GM23338 (cell line): ENCODE data around the gene FAM193B. TPM values are rescaled to one million over a fixed set of nuclear protein-coding genes. Genes with fewer than 3 reads are reported as not detected.

Experiments
- ATAC-seq: fragments of 200-7000 bp; cut with Tn5 transposase; 3 replicates; pipeline ENCODE4 v1.9.1; 2020
- DNase-seq: peaks from one replicate; pipeline ENCODE4 v3.0.0-alpha.2; 2015; ENCODE audit warnings: low spot score
- H2AFZ ChIP-seq: fragments of 200-600 bp; sonication (generic); 2 replicates; pipeline ENCODE4 v1.8.0; 2016; ENCODE audit warnings: antibody characterized with exemption, mild to moderate bottlenecking, moderate library complexity
- H3F3A ChIP-seq: fragments of 200-600 bp; sonication (generic); replicated peaks from 2 replicates; pipeline ENCODE4 v1.8.0; 2017; ENCODE audit warnings: antibody characterized with exemption, mixed run types, low read depth
- H3K27ac ChIP-seq: fragments of 200-600 bp; sonication (generic); 2 replicates; pipeline ENCODE4 v1.6.1; 2016; ENCODE audit warnings: low read depth
- H3K27me3 ChIP-seq: fragments of 200-600 bp; sonication (generic); 2 replicates; pipeline ENCODE4 v1.8.0; 2016; ENCODE audit warnings: mild to moderate bottlenecking, mixed run types, moderate library complexity; ENCODE audit not compliant: insufficient read depth
- H3K36me3 ChIP-seq: fragments of 200-600 bp; sonication (generic); 2 replicates; pipeline ENCODE4 v1.8.0; 2016; ENCODE audit warnings: mild to moderate bottlenecking; ENCODE audit not compliant: insufficient read depth
- H3K4me1 ChIP-seq: fragments of 200-600 bp; sonication (generic); 2 replicates; pipeline ENCODE4 v1.8.0; 2016; ENCODE audit warnings: mild to moderate bottlenecking, moderate library complexity; ENCODE audit not compliant: insufficient read depth
- H3K4me2 ChIP-seq: fragments of 200-600 bp; sonication (generic); 2 replicates; pipeline ENCODE4 v1.7.1; 2017; ENCODE audit warnings: mixed run types
- H3K4me3 ChIP-seq: fragments of 200-600 bp; sonication (generic); 2 replicates; pipeline ENCODE4 v1.6.1; 2016; ENCODE audit warnings: mixed run types
- H3K79me2 ChIP-seq: fragments of 200-600 bp; sonication (generic); replicated peaks from 2 replicates; pipeline ENCODE4 v1.8.0; 2017; ENCODE audit warnings: mild to moderate bottlenecking; ENCODE audit not compliant: insufficient read depth
- H3K9me2 ChIP-seq: fragments of 200-600 bp; sonication (generic); 2 replicates; pipeline ENCODE4 v1.8.0; 2017; ENCODE audit not compliant: insufficient read depth
- H4K20me1 ChIP-seq: fragments of 200-600 bp; sonication (generic); replicated peaks from 2 replicates; pipeline ENCODE4 v1.8.0; 2017; ENCODE audit warnings: mild to moderate bottlenecking; ENCODE audit not compliant: insufficient read depth
- H3K27ac Mint-ChIP-seq: 2 replicates; pipeline ENCODE4 v1.8.0; 2020; ENCODE audit warnings: inconsistent platforms, mild to moderate bottlenecking, moderate library complexity, mixed read lengths
- H3K27me3 Mint-ChIP-seq: 3 replicates; pipeline ENCODE4 v1.8.0; 2022; ENCODE audit warnings: low read depth, mild to moderate bottlenecking, moderate library complexity, mixed read lengths, inconsistent platforms; ENCODE audit not compliant: insufficient read depth, poor library complexity
- H3K36me3 Mint-ChIP-seq: 3 replicates; pipeline ENCODE4 v1.8.0; 2021; ENCODE audit warnings: low read depth, mild to moderate bottlenecking, inconsistent platforms, moderate library complexity, mixed read lengths
- H3K4me1 Mint-ChIP-seq: 3 replicates; pipeline ENCODE4 v1.8.0; 2020; ENCODE audit warnings: mild to moderate bottlenecking, inconsistent platforms, mixed read lengths
- H3K4me3 Mint-ChIP-seq: 3 replicates; pipeline ENCODE4 v1.8.0; 2021; ENCODE audit warnings: moderate library complexity, mild to moderate bottlenecking, inconsistent platforms, mixed read lengths
- H3K9me3 Mint-ChIP-seq: 3 replicates; pipeline ENCODE4 v1.8.0; 2020; ENCODE audit warnings: moderate library complexity, mild to moderate bottlenecking, inconsistent platforms, mixed read lengths
- CREB1 ChIP-seq: fragments of 250-450 bp; sonication (Bioruptor Pico); IDR thresholded peaks from 2 replicates; pipeline ENCODE4 v1.5.0; 2020; ENCODE audit warnings: low read depth, mild to moderate bottlenecking, moderate library complexity
- CTCF ChIP-seq, 2 experiments: fragments of 200-600 bp in 1 of 2; sonication (generic) in 1 of 2; conservative IDR thresholded peaks; 2 replicates each; pipeline versions ENCODE4 v1.5.1 to v1.6.1; 2016 to 2017; ENCODE audit warnings: antibody characterized with exemption in 2 of 2, low read depth in 2 of 2, mild to moderate bottlenecking in 2 of 2, moderate library complexity in 1 of 2
- EZH2 ChIP-seq: fragments of 200-600 bp; sonication (generic); IDR thresholded peaks from one replicate; pipeline ENCODE4 v1.8.0; 2017; ENCODE audit warnings: antibody characterized with exemption, mild to moderate bottlenecking, low read depth; ENCODE audit not compliant: unreplicated experiment
- EZH2phosphoT487 ChIP-seq: fragments of 200-600 bp; sonication (generic); IDR thresholded peaks from one replicate; pipeline ENCODE4 v1.8.1; 2018; ENCODE audit warnings: antibody characterized with exemption; ENCODE audit not compliant: unreplicated experiment
- JUNB ChIP-seq: IDR thresholded peaks from one replicate; pipeline ENCODE4 v1.6.1; 2016; ENCODE audit warnings: antibody characterized with exemption; ENCODE audit not compliant: unreplicated experiment
- NANOG ChIP-seq: IDR thresholded peaks from 2 replicates; pipeline ENCODE4 v1.6.1; 2016; ENCODE audit warnings: antibody characterized with exemption, borderline replicate concordance
- STAT1 ChIP-seq: IDR thresholded peaks from one replicate; pipeline ENCODE4 v1.6.1; 2016; ENCODE audit warnings: antibody characterized with exemption; ENCODE audit not compliant: unreplicated experiment
- ZNF114 ChIP-seq: fragments of 250-450 bp; sonication (Bioruptor Pico); IDR thresholded peaks from 2 replicates; pipeline ENCODE4 v1.5.0; 2020; ENCODE audit warnings: mild to moderate bottlenecking, moderate library complexity
- ZNF331 ChIP-seq: fragments of 250-450 bp; sonication (Bioruptor Pico); IDR thresholded peaks from 2 replicates; pipeline ENCODE4 v1.5.0; 2020; ENCODE audit warnings: low read depth, mild to moderate bottlenecking, moderate library complexity
- polyA plus RNA-seq: library from polyadenylated mRNA; unstranded; fragments of >200 nt; fragmentation: Nextera tagmentation; extraction: Ambion mirVana; gene quantifications from 2 replicates; pipeline ENCODE4 v1.2.1, GENCODE V29; 2016
- total RNA-seq: library from RNA; depleted of rRNA; stranded (reverse); fragments of >200 nt; shearing (Covaris generic); gene quantifications from 2 replicates; pipeline ENCODE4 v1.2.3, GENCODE V29; 2014
- TF ChIP-seq, protein P1 (sequence below): IDR thresholded peaks from one replicate; pipeline ENCODE4 v1.6.1; 2018; ENCODE audit warnings: antibody characterized with exemption; ENCODE audit not compliant: unreplicated experiment
- TF ChIP-seq, protein P2 (sequence below): IDR thresholded peaks from 2 replicates; pipeline ENCODE4 v1.6.1; 2016; ENCODE audit warnings: antibody characterized with exemption
- TF ChIP-seq, protein P3 (sequence below): fragments of 250-450 bp; sonication (Bioruptor Pico); IDR thresholded peaks from 2 replicates; pipeline ENCODE4 v1.5.0; 2020; ENCODE audit warnings: mild to moderate bottlenecking, moderate library complexity

Gene FAM193B
- total and polyA plus RNA-seq, 2 experiments from 2014 or later = 44.4 to 58.6 TPM

DNA sequence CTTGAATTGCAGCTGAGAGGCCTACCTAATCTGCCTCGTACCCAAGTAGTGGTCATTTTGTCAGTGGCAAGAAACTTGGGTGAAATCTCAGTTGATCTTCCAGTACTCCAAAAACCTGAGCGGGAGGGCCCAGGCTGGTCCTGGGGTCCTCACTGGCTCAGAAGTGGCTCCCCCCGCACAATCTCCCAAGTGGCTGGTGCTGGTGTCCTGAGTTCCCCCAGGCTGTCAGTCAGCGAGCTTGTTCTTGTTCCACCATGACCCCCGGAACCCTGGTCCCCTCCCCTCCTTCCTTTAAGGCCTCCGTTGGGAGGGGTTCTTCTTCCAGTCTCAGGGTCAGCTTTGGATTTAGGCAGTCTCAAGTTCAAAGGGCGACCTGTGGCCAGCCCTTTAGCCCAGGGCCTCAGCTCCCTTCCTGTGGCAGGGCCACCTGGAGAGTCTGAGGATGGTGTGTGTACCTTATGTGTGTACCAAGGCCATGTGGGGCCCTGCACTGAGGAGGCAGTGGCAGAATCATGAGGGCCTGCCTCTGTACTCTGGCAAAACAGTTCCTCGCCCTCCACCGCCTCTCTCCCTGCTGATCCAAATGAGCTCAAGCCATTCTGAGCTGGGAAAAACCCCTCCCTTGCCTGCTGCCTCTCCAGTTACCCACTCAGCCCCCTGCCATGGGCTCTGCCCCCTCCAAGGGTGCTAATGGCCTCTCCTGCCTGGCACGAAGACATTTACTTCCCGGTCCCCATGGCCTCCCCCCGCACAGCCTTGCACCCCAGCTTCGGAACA lies 76.5 kb downstream of the FAM193B start:
- Mint-ChIP-seq H3K9me3 (no peaks in the 10 kb centered on the region), H3K27ac (peak overlapping the region; percentile 88; the same call in 1 of the 2 replicates), H3K4me3 (no peak overlapping the region; the same call in 2 of the 3 replicates), H3K36me3 (peaks cover 17% of the 10 kb centered on the region), H3K4me1 (peaks cover 38% of the 10 kb centered on the region), H3K27me3 (peaks cover 26% of the 10 kb centered on the region)
- H4K20me1 ChIP-seq = no peaks in the 10 kb centered on the region; the same call in 1 of the 2 replicates
- no peaks in the 10 kb centered on the region for H3K27me3 ChIP-seq
- H2AFZ ChIP-seq = no peak overlapping the region
- no peaks in the 10 kb centered on the region for H3K36me3 ChIP-seq
- no peak overlapping the region for H3K4me2 ChIP-seq
- ATAC-seq (no peak), DNase-seq (no peak)
- peaks cover 19% of the 10 kb centered on the region for H3F3A ChIP-seq
- TF ChIP-seq, protein P1, sequence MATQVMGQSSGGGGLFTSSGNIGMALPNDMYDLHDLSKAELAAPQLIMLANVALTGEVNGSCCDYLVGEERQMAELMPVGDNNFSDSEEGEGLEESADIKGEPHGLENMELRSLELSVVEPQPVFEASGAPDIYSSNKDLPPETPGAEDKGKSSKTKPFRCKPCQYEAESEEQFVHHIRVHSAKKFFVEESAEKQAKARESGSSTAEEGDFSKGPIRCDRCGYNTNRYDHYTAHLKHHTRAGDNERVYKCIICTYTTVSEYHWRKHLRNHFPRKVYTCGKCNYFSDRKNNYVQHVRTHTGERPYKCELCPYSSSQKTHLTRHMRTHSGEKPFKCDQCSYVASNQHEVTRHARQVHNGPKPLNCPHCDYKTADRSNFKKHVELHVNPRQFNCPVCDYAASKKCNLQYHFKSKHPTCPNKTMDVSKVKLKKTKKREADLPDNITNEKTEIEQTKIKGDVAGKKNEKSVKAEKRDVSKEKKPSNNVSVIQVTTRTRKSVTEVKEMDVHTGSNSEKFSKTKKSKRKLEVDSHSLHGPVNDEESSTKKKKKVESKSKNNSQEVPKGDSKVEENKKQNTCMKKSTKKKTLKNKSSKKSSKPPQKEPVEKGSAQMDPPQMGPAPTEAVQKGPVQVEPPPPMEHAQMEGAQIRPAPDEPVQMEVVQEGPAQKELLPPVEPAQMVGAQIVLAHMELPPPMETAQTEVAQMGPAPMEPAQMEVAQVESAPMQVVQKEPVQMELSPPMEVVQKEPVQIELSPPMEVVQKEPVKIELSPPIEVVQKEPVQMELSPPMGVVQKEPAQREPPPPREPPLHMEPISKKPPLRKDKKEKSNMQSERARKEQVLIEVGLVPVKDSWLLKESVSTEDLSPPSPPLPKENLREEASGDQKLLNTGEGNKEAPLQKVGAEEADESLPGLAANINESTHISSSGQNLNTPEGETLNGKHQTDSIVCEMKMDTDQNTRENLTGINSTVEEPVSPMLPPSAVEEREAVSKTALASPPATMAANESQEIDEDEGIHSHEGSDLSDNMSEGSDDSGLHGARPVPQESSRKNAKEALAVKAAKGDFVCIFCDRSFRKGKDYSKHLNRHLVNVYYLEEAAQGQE = no peak
- TF ChIP-seq STAT1 = no peak
- no peak for TF ChIP-seq ZNF331
- no peak for TF ChIP-seq CREB1
- TF ChIP-seq NANOG = no peak
- TF ChIP-seq JUNB = no peak
- TF ChIP-seq, protein P2, sequence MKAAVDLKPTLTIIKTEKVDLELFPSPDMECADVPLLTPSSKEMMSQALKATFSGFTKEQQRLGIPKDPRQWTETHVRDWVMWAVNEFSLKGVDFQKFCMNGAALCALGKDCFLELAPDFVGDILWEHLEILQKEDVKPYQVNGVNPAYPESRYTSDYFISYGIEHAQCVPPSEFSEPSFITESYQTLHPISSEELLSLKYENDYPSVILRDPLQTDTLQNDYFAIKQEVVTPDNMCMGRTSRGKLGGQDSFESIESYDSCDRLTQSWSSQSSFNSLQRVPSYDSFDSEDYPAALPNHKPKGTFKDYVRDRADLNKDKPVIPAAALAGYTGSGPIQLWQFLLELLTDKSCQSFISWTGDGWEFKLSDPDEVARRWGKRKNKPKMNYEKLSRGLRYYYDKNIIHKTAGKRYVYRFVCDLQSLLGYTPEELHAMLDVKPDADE = no peak
- TF ChIP-seq, protein P3, sequence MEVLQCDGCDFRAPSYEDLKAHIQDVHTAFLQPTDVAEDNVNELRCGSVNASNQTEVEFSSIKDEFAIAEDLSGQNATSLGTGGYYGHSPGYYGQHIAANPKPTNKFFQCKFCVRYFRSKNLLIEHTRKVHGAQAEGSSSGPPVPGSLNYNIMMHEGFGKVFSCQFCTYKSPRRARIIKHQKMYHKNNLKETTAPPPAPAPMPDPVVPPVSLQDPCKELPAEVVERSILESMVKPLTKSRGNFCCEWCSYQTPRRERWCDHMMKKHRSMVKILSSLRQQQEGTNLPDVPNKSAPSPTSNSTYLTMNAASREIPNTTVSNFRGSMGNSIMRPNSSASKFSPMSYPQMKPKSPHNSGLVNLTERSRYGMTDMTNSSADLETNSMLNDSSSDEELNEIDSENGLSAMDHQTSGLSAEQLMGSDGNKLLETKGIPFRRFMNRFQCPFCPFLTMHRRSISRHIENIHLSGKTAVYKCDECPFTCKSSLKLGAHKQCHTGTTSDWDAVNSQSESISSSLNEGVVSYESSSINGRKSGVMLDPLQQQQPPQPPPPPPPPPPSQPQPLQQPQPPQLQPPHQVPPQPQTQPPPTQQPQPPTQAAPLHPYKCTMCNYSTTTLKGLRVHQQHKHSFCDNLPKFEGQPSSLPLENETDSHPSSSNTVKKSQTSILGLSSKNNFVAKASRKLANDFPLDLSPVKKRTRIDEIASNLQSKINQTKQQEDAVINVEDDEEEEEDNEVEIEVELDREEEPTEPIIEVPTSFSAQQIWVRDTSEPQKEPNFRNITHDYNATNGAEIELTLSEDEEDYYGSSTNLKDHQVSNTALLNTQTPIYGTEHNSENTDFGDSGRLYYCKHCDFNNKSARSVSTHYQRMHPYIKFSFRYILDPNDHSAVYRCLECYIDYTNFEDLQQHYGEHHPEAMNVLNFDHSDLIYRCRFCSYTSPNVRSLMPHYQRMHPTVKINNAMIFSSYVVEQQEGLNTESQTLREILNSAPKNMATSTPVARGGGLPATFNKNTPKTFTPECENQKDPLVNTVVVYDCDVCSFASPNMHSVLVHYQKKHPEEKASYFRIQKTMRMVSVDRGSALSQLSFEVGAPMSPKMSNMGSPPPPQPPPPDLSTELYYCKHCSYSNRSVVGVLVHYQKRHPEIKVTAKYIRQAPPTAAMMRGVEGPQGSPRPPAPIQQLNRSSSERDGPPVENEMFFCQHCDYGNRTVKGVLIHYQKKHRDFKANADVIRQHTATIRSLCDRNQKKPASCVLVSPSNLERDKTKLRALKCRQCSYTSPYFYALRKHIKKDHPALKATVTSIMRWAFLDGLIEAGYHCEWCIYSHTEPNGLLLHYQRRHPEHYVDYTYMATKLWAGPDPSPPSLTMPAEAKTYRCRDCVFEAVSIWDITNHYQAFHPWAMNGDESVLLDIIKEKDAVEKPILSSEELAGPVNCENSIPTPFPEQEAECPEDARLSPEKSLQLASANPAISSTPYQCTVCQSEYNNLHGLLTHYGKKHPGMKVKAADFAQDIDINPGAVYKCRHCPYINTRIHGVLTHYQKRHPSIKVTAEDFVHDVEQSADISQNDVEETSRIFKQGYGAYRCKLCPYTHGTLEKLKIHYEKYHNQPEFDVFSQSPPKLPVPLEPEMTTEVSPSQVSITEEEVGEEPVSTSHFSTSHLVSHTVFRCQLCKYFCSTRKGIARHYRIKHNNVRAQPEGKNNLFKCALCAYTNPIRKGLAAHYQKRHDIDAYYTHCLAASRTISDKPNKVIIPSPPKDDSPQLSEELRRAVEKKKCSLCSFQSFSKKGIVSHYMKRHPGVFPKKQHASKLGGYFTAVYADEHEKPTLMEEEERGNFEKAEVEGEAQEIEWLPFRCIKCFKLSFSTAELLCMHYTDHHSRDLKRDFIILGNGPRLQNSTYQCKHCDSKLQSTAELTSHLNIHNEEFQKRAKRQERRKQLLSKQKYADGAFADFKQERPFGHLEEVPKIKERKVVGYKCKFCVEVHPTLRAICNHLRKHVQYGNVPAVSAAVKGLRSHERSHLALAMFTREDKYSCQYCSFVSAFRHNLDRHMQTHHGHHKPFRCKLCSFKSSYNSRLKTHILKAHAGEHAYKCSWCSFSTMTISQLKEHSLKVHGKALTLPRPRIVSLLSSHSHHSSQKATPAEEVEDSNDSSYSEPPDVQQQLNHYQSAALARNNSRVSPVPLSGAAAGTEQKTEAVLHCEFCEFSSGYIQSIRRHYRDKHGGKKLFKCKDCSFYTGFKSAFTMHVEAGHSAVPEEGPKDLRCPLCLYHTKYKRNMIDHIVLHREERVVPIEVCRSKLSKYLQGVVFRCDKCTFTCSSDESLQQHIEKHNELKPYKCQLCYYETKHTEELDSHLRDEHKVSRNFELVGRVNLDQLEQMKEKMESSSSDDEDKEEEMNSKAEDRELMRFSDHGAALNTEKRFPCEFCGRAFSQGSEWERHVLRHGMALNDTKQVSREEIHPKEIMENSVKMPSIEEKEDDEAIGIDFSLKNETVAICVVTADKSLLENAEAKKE (CRISPR knock-in tag) = no peak
- no peak for TF ChIP-seq CTCF (conservative IDR thresholded peaks at IDR 0.05; ENCODE audit: low read depth in 2 of 2)
- TF ChIP-seq ZNF114 = no peak
- TF ChIP-seq EZH2 = no peak
- no peak for TF ChIP-seq EZH2phosphoT487
- H3K4me1 ChIP-seq = peaks cover 20% of the 10 kb centered on the region
- H3K79me2 ChIP-seq = peaks cover under 1% of the 10 kb centered on the region; the same call in 1 of the 2 replicates
- H3K9me2 ChIP-seq = no peaks in the 10 kb centered on the region
- H3K4me3 ChIP-seq = no peak overlapping the region
- H3K27ac ChIP-seq = 0 out of 2 replicates have a peak overlapping the region, but pooled peaks have one; percentile 45
